OCI-LY1 (cell line): ENCODE measurements around the gene P2RX4.

Experiments
- H2AFZ ChIP-seq: fragments of 200-600 bp; sonication (generic), shearing (Covaris generic); 2 replicates; pipeline ENCODE4 v1.6.0; 2014; ENCODE audit warnings: antibody characterized with exemption, mild to moderate bottlenecking, low read length
- H3F3A ChIP-seq: fragments of 200-600 bp; sonication (generic), shearing (Covaris generic); 2 replicates; pipeline ENCODE4 v1.6.0; 2014; ENCODE audit warnings: mild to moderate bottlenecking, antibody characterized with exemption, low read length, moderate library complexity; ENCODE audit not compliant: insufficient read depth
- H3K27ac ChIP-seq: fragments of 200-600 bp; sonication (generic); 2 replicates; pipeline ENCODE4 v1.5.1; 2014; ENCODE audit warnings: low read length, mixed run types, mild to moderate bottlenecking, low read depth; ENCODE audit not compliant: poor library complexity, severe bottlenecking
- H3K27me3 ChIP-seq: fragments of 200-600 bp; sonication (generic); 2 replicates; pipeline ENCODE4 v1.6.0; 2014; ENCODE audit warnings: antibody characterized with exemption, mild to moderate bottlenecking, low read length, moderate library complexity; ENCODE audit not compliant: insufficient read depth
- H3K36me3 ChIP-seq: fragments of 200-600 bp; sonication (generic); 2 replicates; pipeline ENCODE4 v1.6.1; 2014; ENCODE audit warnings: mild to moderate bottlenecking, antibody characterized with exemption, low read length, moderate library complexity, mixed read lengths; ENCODE audit not compliant: insufficient read depth
- H3K4me1 ChIP-seq: fragments of 200-600 bp; sonication (generic); 2 replicates; pipeline ENCODE4 v1.5.1; 2014; ENCODE audit warnings: mild to moderate bottlenecking, low read length, moderate library complexity; ENCODE audit not compliant: insufficient read depth, severe bottlenecking
- H3K4me2 ChIP-seq: fragments of 200-600 bp; sonication (generic), shearing (Covaris generic); 2 replicates; pipeline ENCODE4 v1.6.1; 2014; ENCODE audit warnings: low read length
- H3K4me3 ChIP-seq: fragments of 200-600 bp; sonication (generic); 2 replicates; pipeline ENCODE4 v1.5.1; 2014; ENCODE audit warnings: low read length, low read depth, mild to moderate bottlenecking, mixed read lengths; ENCODE audit not compliant: poor library complexity, severe bottlenecking
- H3K79me2 ChIP-seq: fragments of 200-600 bp; shearing (Covaris generic); 2 replicates; pipeline ENCODE4 v1.6.1; 2016; ENCODE audit warnings: mixed run types, low read length, mixed read lengths; ENCODE audit not compliant: insufficient read depth
- H3K9ac ChIP-seq: fragments of 200-600 bp; sonication (generic), shearing (Covaris generic); 2 replicates; pipeline ENCODE4 v1.6.1; 2014; ENCODE audit warnings: mild to moderate bottlenecking, low read length, mixed read lengths
- H3K9me2 ChIP-seq: fragments of 200-600 bp; sonication (generic), shearing (Covaris generic); 2 replicates; pipeline ENCODE4 v1.6.1; 2014; ENCODE audit warnings: low read depth, mild to moderate bottlenecking, low read length, mixed read lengths
- H3K9me3 ChIP-seq: fragments of 200-600 bp; shearing (Covaris generic); 2 replicates; pipeline ENCODE4 v1.6.1; 2014; ENCODE audit warnings: low read length, mixed read lengths
- H4K20me1 ChIP-seq: fragments of 200-600 bp; sonication (generic), shearing (Covaris generic); 2 replicates; pipeline ENCODE4 v1.6.0; 2016; ENCODE audit warnings: mild to moderate bottlenecking, low read length; ENCODE audit not compliant: insufficient read depth
- EZH2 ChIP-seq: fragments of 200-600 bp; sonication (generic), shearing (Covaris generic); IDR thresholded peaks from 2 replicates; pipeline ENCODE4 v1.8.0; 2017; ENCODE audit warnings: borderline replicate concordance, mixed run types, mild to moderate bottlenecking, antibody characterized with exemption, low read length, moderate library complexity, mixed read lengths
- TF ChIP-seq, protein P1 (sequence below): fragments of 200-600 bp; sonication (generic), shearing (Covaris generic); IDR thresholded peaks from 2 replicates; pipeline ENCODE4 v1.5.1; 2017; ENCODE audit warnings: mild to moderate bottlenecking, antibody characterized with exemption, low read length, moderate library complexity, mixed read lengths

P2RX4 gene

DNA sequence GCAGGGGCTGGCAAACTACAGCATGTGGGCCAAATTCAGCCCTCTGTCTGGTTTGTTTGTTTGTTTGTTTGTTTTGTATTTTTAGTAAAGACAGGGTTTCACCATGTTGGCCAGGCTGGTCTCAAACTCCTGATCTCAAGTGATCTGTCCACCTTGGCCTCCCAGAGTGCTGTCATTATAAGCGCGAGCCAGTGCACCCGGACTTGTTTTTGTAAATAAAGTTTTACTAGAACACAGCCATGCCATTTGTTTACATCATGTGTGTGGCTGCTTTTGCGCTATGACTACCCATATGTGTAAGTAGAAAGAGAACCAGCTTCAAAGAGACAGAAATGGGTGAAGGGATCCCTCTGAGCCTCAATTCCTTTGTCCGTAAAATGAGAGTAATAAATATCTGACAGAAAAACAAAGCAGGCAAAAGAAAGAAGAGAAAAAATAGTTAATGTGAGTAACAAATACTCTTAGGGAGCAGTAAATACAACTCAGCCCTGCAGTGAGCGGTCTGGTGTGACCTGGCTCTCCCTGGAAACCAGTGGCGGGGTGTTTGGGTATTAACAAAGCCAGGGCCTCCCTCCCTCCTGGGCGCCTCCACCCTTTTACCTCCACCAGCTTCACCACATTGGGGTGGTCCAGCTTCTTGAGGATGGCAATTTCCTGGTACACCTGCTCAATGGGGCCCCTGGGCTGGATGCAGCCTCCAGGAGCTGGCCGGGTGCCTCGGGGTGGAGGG lies 53.4 kb downstream of the P2RX4 start:
- H3K27me3 ChIP-seq = no peaks in the 10 kb centered on the region
- no peak overlapping the region for H3K4me3 ChIP-seq
- H3F3A ChIP-seq = no peaks in the 10 kb centered on the region
- H4K20me1 ChIP-seq = no peaks in the 10 kb centered on the region
- no peak overlapping the region for H2AFZ ChIP-seq
- TF ChIP-seq EZH2 = no peak
- TF ChIP-seq, protein P1, sequence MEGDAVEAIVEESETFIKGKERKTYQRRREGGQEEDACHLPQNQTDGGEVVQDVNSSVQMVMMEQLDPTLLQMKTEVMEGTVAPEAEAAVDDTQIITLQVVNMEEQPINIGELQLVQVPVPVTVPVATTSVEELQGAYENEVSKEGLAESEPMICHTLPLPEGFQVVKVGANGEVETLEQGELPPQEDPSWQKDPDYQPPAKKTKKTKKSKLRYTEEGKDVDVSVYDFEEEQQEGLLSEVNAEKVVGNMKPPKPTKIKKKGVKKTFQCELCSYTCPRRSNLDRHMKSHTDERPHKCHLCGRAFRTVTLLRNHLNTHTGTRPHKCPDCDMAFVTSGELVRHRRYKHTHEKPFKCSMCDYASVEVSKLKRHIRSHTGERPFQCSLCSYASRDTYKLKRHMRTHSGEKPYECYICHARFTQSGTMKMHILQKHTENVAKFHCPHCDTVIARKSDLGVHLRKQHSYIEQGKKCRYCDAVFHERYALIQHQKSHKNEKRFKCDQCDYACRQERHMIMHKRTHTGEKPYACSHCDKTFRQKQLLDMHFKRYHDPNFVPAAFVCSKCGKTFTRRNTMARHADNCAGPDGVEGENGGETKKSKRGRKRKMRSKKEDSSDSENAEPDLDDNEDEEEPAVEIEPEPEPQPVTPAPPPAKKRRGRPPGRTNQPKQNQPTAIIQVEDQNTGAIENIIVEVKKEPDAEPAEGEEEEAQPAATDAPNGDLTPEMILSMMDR = no peak
- H3K27ac ChIP-seq = no peak overlapping the region
- H3K4me1 ChIP-seq = no peaks in the 10 kb centered on the region
- no peaks in the 10 kb centered on the region for H3K79me2 ChIP-seq
- H3K4me2 ChIP-seq = no peak overlapping the region
- H3K9me2 ChIP-seq = no peaks in the 10 kb centered on the region
- peaks cover 47% of the 10 kb centered on the region for H3K36me3 ChIP-seq
- no peak overlapping the region for H3K9ac ChIP-seq
- H3K9me3 ChIP-seq = no peaks in the 10 kb centered on the region

DNA sequence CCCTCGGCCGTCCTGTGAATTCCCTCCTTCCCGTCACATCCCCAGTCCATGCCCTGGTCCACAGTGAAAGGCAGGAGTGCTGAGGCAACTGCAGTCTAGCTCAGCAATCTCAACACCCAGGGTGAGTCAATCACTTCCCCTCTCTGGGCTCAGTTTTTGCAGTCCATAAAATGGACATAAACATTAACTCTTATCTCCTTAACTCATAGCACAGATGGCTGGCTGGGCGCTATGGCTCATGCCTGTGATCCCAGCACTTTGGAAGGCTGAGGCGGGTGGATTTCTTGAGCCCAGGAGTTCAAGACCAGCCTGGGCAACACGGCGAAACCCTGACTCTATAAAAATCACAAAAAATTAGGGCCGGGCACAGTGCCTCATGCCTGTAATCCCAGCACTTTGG lies 54.2 kb downstream of the P2RX4 start:
- Histone ChIP-seq H3K79me2 (no peaks in the 10 kb centered on the region), H3K9me2 (no peaks in the 10 kb centered on the region), H3K9ac (no peak overlapping the region), H3K27ac (no peak overlapping the region), H3F3A (no peaks in the 10 kb centered on the region), H3K9me3 (no peaks in the 10 kb centered on the region), H2AFZ (no peak overlapping the region), H3K36me3 (peaks cover 54% of the 10 kb centered on the region), H3K4me3 (no peak overlapping the region), H3K4me2 (no peak overlapping the region), H3K4me1 (no peaks in the 10 kb centered on the region), H3K27me3 (no peaks in the 10 kb centered on the region), H4K20me1 (no peaks in the 10 kb centered on the region)
- TF ChIP-seq, protein P1 = no peak
- TF ChIP-seq EZH2 = no peak

DNA sequence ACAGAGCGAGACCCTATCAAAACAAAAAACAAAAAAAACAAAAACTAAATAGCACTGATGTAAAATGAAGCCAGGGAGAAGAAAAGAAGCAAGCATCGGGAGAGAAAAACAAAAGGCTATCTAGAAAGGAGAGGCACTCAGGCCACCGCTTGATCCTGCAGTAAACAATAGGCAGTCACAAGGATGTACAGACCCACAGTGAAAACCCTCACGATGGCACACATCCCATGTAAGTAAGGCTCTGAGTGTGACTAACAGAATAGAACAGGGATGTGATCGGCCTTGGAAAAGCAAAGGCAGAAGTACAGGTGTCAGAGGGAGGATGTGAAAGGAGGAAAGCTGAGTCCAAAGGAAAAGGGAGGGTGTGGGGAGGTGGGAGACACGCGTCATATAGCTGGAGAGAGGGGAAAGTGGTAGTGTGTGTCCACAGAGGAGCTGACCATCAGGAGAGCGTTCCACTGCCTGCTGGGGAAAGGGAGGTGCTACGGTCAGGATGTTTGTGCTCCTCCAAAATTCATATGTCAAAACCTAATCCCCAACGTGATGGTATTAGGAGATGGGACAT lies 55.1 kb downstream of the P2RX4 start:
- no peaks in the 10 kb centered on the region for H3K9me2 ChIP-seq
- H3K27ac ChIP-seq = no peak overlapping the region
- H3K36me3 ChIP-seq = peaks cover 49% of the 10 kb centered on the region
- no peak overlapping the region for H2AFZ ChIP-seq
- no peaks in the 10 kb centered on the region for H3K9me3 ChIP-seq
- no peaks in the 10 kb centered on the region for H3K79me2 ChIP-seq
- H4K20me1 ChIP-seq = no peaks in the 10 kb centered on the region
- no peak overlapping the region for H3K9ac ChIP-seq
- no peaks in the 10 kb centered on the region for H3F3A ChIP-seq
- TF ChIP-seq EZH2 = no peak
- TF ChIP-seq, protein P1 = no peak
- no peaks in the 10 kb centered on the region for H3K27me3 ChIP-seq
- H3K4me3 ChIP-seq = no peak overlapping the region
- H3K4me1 ChIP-seq = no peaks in the 10 kb centered on the region
- H3K4me2 ChIP-seq = no peak overlapping the region
